SH-SY5Y (cell line): ENCODE data around the gene KITLG.

Experiments
- GATA2 ChIP-seq: IDR thresholded peaks from 2 replicates; pipeline ENCODE4 v1.6.1; 2011; ENCODE audit warnings: mild to moderate bottlenecking, low read depth, low read length
- GATA3 ChIP-seq: IDR thresholded peaks from 2 replicates; pipeline ENCODE4 v1.6.1; 2011; ENCODE audit warnings: low read depth, mild to moderate bottlenecking, low read length, moderate library complexity

The KITLG gene

GRCh38 chr12:88562151-88562550 is 18.1 kb downstream of the KITLG start:
- TF ChIP-seq GATA3 (no peak), GATA2 (no peak)

- TF ChIP-seq GATA3 (no peak), GATA2 (no peak)
These were observed 20.5 kb downstream of the KITLG start for GRCh38 chr12:88559772-88560171.

GRCh38 chr12:88559199-88559598 is 21.1 kb downstream of the KITLG start:
- TF ChIP-seq GATA2 (no peak), GATA3 (no peak)

GRCh38 chr12:88558340-88558867 is 21.9 kb downstream of the KITLG start:
- TF ChIP-seq GATA3 (no peak), GATA2 (no peak)

DNA sequence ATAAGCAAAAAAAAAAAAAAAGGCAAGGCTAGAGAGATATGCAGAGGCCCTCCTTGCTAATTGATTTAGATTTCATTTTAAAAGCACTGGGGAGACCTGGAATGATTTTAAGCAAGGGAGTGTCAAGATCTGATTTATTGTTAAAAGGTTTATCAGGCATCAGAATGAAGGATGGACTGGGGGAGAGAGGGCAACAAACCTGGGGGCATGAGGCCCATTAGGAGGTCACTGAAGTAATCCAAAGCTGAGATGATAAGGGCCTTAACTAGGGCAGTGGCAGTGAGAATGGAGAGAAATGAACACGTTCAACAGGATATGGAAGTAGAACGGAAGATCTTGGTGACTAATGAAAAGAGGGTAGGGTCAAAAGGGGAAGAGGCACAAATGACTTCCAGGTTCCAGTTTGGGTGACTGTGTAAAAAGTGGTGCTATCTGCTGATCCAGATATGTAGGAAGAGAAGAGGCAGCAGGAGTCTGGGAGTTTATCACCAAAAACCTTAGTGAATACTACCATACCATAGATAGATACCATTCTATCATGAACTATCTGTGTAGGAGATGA is 24.0 kb downstream of the KITLG start:
- TF ChIP-seq GATA3 = peak; percentile 54
- peak; percentile 87 for TF ChIP-seq GATA2

DNA sequence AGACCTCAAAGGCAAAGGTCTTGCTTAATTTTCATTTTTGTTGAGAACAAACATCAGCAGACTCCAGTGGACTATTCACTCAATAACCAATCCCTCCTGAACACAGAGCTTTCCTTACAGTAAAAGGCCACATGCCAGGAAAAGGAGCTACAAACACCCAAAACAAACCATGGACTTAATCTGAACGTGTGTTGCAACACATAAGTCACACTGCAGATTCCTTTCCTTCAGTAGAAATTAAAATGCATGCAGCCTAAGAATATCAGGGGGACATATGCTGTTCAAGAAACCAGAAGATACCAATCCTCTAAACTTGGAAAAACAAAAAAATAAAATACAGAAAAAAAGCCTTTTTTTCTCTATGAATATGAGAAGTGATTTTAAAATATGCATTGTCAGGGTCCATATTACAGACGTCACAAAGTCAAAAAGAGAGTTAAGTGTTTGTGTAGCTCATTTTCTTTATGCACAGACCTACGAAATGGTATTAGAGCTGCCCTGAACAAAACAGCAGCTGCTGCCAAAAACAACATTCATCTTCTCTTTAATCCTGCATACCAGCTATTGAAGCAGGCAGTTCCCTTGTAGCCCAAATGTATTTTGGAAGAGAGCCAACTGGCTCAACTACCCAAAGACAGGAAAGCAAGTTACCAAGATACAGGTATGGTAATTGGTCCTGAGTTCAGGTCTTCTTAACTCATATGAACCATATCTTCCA is 26.2 kb downstream of the KITLG start:
- TF ChIP-seq GATA2 (no peak), GATA3 (no peak)

GRCh38 chr12:88552610-88553079 is 27.6 kb downstream of the KITLG start:
- TF ChIP-seq GATA2 = no peak
- no peak for TF ChIP-seq GATA3

DNA sequence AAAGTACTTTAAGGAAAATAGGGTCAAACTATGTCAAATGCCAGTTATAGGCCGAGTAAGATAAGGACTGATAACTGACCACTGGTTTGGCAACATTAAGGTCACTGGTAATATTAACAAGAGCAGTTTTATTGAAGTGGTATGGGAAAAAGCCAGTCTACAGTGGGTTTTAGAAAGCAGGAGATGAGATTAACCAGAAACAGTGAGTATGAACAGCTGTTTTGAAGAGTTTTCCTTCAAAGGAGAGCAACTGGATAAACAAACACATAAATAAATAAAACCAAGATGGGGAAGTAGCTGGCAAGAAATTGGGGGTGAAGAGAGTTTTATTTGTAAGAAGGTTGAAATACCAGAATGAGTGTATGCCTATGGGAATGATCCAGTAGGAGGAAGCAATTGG is 30.3 kb downstream of the KITLG start:
- TF ChIP-seq GATA2 (no peak), GATA3 (no peak)

- TF ChIP-seq GATA3 = no peak
- no peak for TF ChIP-seq GATA2
These were observed 33.4 kb downstream of the KITLG start for GRCh38 chr12:88546853-88547252.

GRCh38 chr12:88546226-88546625 is 34.0 kb downstream of the KITLG start:
- TF ChIP-seq GATA2 (no peak), GATA3 (no peak)

- no peak for TF ChIP-seq GATA2
- no peak for TF ChIP-seq GATA3
These were observed 35.0 kb downstream of the KITLG start for GRCh38 chr12:88544991-88545980.

DNA sequence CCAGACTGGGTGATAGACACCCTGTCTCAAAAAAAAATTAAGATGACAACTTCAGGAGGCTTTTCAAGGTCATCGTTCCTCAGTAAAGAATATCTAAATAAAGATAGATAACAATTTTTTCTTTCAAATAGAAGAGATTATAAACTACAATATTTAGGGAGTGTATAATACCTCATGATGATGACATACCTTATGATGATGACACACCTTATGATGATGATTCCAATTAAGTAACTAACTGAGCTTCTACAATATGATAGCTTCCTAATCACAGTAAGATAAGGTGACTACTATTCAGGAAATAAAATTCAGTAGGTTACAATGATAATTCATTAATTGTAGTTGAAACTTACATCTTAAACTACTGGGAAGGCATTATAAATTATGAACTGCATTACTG is 40.4 kb downstream of the KITLG start:
- no peak for TF ChIP-seq GATA2
- TF ChIP-seq GATA3 = no peak

DNA sequence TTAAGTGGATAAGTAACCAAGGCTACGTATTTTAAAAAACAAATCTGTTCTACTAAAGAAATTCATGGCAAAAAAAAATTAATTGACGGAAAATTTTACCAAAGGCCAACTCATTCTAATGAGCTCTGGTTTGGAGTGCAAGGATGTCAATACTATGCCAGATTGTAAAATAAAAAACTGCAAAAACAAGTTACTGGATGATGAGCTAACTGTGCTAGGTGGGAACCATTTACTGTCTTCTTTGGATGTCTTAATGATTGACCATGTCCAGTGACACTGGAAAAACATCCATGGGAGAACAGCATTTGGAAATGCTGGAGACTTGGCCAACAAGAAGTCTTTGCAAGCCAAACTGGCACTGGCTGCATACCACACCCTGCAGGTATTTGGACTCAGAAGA is 41.6 kb downstream of the KITLG start:
- TF ChIP-seq GATA3 = no peak

GRCh38 chr12:88538250-88538649 is 42.0 kb downstream of the KITLG start:
- no peak for TF ChIP-seq GATA3
- TF ChIP-seq GATA2 = no peak
